Activated CD4-positive, CD25-positive, alpha-beta regulatory T cell treated with anti-CD3 and anti-CD28 coated beads, Interleukin-2, amount 50 U/mL, for 24 hours (primary cell): Measurements from ENCODE around the gene CBR3.
A peak's percentile ranks its signal among the peaks of the same experiment; 100 is the strongest.
"Not testable (repeated sequence)": the region's sequence is repeated elsewhere in the genome, so short reads cannot be mapped to it uniquely, and the experiment has no call there.

Experiments
- ATAC-seq, 2 donors: fragments of 150-1000 bp; cut with Tn5 transposase; one replicate each; pipeline ENCODE4 v1.10.0; 2021; ENCODE audit warnings: mild to moderate bottlenecking in 1 of 2, moderate library complexity in 1 of 2

Gene CBR3

DNA sequence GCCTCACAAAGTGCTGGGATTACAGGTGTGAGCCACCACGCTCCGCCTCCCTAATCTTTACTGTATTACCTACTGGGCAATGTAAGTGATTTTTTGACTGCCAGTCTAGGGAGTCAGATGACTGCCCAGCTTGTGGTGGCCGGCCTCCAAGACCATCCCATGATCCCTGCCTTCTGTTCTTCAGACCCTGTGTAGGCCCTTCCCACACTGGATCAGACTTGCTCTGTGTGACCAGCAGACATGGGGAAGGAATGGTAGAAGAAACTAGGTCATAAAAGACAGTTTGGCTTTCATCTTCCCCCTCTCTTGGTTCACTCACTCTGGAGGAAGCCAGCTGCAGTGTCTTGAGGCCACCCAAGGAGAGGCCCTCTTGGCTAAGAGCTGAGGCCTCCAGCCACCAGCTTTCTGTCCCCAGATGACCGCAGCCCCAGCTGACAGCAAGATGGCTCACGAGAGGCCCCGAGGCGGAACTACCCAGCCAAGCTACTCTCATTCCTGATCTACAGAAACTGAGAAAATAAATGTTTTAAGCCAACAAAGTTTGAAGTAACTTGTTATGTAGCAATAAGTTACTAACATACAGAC lies 14.5 kb upstream of the CBR3 start:
- ATAC-seq: no peak

DNA sequence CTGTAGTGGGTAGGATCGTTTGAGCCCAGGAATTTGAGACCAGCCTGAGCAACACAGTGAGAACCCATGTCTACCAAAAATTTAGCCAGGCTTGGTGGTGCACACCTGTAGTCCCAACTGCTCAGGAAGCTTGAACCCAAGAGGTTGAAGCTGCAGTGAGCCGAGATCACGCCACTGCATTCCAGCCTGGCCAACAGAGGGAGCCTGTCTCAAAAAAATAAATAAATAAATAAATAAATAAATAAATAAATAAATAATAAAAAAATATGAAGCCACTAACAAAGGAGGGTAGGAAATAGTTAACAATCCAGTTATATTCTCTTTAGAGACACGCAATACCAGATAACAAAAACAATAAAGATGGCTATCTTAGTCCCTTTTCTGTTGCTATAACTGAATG lies 11.9 kb upstream of the CBR3 start:
- ATAC-seq: no peak

DNA sequence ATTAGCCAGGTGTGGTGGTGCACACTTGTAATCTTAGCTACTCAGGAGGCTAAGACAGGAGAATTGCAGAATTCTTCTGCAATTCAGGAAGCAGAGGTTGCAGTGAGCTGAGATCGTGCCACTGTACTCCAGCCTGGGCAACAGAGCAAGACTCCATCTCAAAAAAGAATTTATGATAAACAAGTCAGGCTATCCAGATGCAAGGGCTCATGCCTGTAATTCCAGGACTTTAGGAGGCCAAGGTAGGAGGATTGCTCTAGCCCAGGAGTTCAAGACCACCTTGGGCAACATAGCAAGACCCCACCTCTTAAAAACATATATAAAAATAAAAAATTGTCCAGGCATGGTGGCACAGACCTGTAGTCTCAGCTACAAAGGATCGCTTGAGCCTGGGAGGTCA lies 10.5 kb upstream of the CBR3 start:
- ATAC-seq: no peak

- no peak for ATAC-seq
Observed at GRCh38 chr21:36125512-36126207, 9.2 kb upstream of the CBR3 start.

DNA sequence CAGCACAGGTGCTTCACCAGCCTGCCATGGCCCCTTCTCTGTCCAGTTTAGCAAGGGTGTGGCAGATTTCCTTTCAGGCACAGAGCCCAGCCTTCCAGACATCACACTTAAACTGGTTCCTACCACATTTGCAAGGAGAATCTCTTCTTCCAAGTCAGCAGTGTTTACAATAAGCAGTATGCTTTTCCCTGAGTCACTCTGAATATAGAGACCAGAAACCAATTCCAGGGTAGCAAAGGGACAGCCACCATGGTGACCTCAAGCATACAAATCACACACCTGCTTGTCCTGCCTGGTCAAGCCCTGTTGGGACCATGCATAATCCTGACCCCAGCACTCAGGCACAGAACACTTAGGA lies 8.7 kb upstream of the CBR3 start:
- ATAC-seq: no peak

DNA sequence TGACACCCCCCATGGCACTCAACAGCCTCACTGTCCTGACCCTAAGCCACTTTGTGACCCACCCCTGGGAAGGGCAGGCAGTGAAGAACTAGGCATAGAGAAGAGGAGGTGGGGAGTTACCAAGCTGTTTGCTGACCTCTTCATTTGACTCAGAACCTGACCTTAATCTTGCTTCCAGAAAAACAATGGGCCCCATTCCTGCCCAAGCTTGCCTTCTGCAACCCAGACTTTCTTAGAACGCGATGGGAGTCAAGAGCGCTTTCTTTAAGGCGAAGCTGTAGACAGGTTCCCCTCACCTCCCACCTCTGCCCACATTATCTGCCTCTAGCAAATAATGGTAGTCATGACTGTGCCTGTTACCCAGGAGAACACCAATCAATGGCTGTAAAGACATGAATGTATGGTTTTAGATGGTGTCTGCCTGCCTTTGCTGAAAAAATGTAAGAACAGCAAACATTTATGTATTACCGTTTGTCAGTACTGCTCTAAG lies 8.2 kb upstream of the CBR3 start:
- ATAC-seq: no peak

- ATAC-seq: no peak
Observed at GRCh38 chr21:36127250-36127904, 7.5 kb upstream of the CBR3 start.

DNA sequence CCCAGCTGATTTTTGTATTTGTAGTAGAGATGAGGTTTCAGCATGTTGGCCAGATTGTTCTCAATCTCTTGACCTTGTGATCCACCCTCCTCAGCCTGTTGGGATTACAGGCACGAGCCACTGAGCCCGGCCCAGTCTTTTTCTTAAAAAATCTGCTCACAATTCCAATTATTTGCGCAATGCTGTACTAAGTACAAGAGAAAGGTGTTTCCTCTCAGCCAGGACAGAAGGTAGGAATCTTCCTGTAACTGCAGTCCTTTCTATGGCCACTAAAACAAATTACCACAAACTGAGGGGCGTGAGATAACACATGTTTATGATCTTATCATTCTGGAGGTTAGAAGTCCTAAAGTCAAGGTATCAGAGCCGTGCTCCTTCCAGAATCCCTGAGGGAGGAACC lies 6.9 kb upstream of the CBR3 start:
- ATAC-seq: no peak

- ATAC-seq: no peak
Observed at GRCh38 chr21:36129219-36129618, 5.7 kb upstream of the CBR3 start.

DNA sequence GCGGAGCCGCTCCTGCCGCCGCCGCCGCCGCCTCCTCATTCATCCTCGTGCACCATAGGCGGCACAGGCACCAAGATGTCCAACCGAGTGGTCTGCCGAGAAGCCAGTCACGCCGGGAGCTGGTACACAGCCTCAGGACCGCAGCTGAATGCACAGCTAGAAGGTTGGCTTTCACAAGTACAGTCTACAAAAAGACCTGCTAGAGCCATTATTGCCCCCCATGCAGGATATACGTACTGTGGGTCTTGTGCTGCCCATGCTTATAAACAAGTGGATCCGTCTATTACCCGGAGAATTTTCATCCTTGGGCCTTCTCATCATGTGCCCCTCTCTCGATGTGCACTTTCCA lies 4.5 kb upstream of the CBR3 start:
- ATAC-seq: not testable (repeated sequence)

- not testable (repeated sequence) for ATAC-seq
Observed at GRCh38 chr21:36130839-36131238, 4.0 kb upstream of the CBR3 start.

GRCh38 chr21:36132696-36133095 lies 2.2 kb upstream of the CBR3 start:
- no peak for ATAC-seq

DNA sequence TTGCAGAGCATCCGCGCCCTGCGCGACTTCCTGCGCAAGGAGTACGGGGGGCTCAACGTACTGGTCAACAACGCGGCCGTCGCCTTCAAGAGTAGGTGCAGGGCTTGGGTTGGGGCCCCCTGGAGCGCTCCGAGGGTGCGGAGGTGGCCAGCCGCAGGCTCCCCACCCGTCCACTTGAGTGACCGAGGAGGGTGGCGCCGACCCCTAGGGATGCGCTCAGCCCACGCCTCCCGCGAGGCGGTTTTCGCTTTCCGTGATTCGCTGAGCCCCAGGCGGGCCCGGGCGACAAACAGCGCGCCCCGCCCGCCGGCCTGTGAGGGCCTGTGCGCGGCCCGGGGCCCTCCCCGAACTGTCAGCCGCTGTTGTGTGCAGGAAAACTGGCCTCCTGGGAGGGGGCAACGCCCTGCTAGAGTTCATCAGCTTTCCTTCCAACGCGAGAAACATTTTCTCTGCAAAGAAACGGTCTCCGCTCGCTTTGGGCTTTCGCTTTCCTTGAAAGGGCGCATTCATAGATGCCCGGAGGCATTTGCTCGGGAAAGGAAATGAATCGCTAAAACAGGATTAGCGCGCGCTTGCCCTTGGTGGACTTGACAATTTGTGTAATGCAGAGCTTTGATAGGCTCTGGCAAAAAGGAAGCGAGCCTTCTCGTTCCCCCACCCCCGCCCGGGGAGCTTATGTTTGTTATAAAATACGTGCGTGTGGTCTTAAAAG lies 668 bp downstream of the CBR3 start:
- ATAC-seq: peak; percentile 81

- ATAC-seq: not testable (repeated sequence)
Observed at GRCh38 chr21:36139791-36140190, 4.9 kb downstream of the CBR3 start.

- ATAC-seq: peak; percentile 94 to 98
Observed at GRCh38 chr21:36141513-36141925, 6.6 kb downstream of the CBR3 start.

- not testable (repeated sequence) for ATAC-seq
Observed at GRCh38 chr21:36144233-36144632, 9.4 kb downstream of the CBR3 start.

DNA sequence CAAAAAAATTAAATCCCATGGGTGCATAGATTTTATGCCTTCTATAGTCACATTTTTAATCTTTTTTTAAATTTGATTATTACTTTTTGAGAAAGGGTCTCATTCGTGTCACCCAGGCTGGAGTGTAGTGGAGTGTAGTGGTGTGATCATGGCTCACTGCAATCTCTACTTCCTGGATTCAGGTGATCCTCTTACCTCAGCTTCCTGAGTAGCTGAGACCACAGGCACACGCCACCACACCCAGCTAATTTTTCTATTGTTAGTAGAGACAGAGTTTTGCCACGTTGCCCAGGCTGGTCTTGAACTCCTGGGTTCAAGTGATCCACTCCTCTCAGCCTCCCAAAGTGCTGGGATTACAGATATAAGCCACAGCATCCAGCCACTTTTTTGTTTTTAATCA lies 10.4 kb downstream of the CBR3 start:
- ATAC-seq: no peak

DNA sequence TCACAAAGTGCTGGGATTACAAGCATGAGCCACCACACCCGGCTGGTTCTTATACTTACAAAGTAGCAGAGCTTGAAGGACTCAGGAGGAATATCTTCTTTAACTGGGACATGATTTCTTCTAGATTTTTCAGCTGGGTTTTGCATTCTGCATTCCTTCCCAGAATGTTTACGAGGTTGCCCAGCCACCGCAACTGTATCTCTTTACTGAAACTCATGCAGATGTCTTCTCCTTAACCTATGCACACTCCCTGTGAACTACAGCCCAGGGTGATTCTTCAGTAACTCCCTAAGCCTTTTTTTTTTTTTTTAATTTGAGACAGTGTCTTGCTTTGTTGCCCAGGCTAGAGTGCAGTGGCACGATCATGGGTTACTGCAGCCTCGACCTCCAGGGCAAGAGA lies 13.0 kb downstream of the CBR3 start:
- ATAC-seq: no peak

DNA sequence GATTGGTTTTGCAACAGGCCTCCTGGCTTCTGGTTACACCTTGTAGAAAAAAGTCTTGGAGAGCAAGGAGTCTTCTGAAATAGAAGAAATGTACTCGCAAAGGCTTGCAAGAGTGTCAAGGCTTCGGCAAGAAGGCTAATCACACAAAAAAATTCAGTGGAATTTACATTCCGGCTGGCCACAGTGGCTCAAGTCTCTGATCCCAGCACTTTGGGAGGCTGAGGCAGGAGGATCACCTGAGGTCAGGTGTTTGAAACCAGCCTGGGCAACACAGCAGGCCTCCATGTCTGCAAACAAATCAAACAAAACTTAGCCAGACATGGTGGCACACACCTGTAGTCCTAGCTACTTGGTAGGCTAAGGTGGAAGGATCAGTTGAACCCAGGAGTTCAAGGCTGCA lies 14.0 kb downstream of the CBR3 start:
- ATAC-seq: no peak

DNA sequence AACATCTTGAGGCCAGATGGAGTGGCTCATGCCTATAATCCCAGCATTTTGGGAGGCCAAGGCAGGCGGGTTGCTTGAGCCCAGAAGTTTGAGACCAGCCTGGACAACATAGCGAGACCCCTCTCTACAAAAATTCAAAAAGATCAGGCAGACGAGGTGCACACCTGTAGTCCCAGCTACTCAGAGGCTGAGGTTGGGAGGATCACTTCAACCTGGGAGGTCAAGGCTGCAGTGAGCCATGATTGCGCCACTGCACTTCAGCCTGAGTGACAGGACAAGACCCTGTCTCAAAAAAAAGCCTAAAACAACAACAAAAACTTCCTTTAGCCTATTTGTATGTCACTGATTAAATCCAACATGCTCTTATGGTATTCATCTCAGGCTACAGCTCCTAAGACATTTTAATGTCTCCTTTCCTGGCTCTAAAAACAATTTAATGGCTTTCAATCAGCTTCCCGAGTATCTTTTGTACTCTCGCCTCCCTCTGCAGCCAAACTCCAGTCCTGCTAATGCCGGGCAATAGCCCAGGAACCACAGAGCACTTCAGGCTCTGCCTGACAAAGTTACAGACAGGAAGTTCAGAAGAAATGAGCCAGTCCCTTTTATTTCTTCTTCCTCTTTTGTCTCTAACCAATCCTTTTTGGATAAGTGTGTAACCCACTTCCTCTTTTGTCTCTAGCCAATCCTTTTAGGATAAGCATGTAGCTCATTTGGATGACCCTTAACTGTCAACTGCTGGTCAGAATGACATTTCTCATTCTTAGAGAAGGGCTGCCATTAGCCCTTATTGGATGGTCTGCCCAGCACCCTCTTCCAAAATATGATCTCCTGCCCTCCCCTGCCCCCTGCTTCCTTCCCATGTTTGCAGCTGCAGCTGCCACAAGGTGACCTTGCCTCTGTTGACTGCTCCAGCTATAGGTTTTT lies 15.2 kb downstream of the CBR3 start:
- ATAC-seq: peak; percentile 38 to 56

DNA sequence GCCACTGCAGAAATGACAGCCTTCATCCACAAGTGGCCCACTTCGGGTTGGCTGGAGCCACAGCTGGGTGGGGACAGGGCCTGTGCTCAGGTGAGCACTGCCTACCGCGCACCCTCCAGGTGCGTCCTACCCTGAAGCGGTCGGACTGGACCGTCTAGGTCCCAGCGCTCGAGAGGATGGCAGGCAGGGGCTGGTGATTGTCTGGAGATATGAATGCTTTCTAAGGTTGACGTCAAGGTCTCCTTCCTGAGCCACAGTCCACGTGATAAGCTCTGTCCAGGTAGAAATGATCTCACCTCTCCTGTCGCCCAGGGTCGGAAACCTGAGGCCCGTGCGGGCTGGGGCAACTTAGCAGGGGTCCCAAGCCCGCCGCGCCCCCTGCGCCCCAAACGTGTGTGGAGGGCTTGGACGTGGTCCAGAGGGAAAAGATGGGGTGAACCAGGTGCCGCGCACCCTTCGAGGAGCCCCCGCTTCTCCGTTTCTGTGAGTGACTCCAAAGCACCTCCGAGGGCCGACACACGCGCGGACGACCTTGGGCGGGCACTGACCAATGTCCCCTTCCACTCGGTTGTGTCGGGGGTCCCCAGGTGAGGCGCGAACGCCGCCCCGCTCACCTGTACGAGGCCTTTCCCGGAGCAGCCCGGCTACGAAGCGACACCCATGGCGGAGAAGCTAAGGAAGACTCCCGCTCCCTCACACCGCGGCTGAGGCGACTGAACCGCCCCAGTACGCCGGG lies 20.9 kb downstream of the CBR3 start:
- ATAC-seq: no peak

DNA sequence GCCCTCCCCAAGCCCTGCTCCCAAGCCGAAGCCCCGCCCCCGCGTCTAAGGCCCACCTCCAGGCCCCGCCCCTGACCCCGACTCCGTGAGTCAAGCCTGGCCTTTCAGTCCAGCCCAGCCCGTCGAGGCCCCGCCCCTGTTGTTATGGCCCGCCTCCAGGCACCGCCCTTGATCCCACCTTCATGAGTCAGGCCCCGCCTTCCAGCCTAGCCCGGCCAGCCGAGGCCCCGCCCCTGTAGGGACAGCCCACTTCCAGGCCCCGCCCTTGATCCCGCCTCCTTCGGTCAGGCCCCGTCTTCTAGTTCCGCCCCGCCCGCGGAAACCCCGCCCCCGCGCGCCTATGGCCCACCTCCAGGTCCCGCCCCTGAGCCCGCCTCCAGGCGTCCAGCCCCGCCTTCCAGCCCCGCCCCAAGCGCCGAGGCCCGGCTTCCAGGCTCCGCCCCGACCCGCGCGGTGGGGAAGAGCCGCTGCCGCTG lies 21.5 kb downstream of the CBR3 start:
- ATAC-seq: peak; percentile 82 to 86
